Measurements from ENCODE around the gene PAWR. TPM values are rescaled to one million over a fixed set of nuclear protein-coding genes. Genes with fewer than 3 reads are reported as not detected.
A peak's percentile ranks its signal among the peaks of the same experiment; 100 is the strongest.

Gene PAWR, protein sequence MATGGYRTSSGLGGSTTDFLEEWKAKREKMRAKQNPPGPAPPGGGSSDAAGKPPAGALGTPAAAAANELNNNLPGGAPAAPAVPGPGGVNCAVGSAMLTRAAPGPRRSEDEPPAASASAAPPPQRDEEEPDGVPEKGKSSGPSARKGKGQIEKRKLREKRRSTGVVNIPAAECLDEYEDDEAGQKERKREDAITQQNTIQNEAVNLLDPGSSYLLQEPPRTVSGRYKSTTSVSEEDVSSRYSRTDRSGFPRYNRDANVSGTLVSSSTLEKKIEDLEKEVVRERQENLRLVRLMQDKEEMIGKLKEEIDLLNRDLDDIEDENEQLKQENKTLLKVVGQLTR
- 10 to 100 TPM; 45.1 to 92.1 (median 59.5) TPM for total RNA-seq

DNA sequence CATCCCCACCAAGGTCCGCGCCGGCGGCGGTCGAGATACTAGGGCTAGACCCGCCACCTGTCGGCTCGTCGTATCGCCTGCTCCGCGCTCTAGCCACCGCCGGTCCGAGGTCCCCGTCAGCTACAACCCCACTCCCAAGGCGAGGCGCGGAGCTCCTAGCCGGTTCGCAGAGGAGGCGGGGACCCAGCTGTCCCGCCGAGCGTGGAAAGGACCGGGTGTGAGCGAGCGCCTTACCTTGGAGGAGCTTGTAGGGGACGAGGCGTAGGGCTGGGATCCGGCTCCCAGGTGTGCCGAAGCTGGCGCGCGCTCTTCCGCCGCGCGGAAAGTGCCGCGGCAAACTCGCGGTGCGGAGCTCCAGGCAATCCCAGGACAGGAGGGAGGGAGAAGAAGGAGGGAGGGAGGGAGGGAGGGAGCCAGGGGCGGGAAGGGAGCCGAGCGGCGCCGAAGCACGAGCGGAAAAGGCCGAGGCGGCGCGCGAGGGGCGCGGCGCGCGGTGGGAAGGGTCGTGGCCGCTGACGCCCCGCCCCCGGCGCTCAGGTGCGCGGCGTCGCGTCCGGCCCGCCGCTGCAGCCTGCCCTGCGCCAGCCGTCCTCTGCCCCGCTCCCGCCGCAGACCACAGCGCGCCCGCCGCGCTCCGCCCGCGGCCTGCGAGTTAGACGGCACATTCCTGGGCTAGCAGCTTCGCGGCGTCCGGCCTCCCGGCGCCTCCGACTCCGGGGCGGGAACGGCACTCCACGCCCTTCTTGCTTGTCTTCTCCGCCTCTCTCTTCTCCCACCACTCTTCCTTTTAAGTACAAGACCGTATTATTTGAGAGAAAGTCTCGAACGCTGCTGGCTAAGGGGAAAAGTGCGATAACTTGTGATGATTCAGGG, at the start of gene PAWR:
Gene PAWR (minus strand): TSS at position 327 of the 873 bp plus-strand sequence. CDS start 720 bp downstream, outside the sequence.
- 0% methylated on average over 25 of the region's 107 CpGs; no CpG with 5 or more reads in 1 of the 2 donors for WGBS, 2 donors (ENCODE audit: low coverage in 1 of 2)
- peak; percentile 77 for ATAC-seq

DNA sequence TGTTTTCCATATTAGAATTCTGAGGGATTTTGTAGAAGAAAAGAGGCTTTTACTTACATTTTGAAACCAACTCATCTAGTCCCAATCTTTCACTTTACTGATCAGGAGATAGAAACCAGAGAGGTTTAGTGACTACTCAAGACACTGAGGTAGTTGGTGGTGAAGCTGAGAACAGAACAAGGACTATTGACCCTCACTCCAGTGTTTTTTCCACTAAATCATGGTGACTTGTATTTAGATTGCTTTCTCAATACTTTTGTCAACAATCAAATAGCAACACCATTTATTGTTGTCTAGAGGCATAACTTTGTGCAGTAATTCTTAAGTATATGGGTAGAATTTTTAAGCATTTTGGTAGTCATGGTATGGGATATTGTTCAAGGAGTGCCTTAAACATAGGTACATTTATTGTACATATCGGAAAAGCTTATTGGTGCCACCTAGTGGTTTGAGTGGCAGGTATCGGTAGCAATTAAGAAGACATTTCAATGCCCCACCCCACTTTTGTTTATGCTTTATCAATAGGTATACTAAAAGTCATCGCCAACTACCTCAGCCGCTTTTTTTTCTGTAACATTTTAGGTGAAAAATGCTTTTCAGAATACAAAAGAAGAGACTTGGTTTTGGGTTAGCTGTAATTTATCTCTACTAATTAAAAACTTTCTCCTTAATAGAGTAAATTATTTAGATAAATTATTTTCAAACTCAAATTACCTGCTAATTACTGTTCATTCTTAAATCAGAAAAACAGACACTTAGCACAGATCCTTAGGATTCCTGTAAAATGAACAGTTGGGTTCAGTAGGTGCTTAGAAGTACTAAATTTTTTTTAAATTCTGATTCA, 47.3 kb upstream of the PAWR start:
- WGBS, 2 donors (ENCODE audit: low coverage in 1 of 2): 20 to 22% methylated on average over 4 of the region's 4 CpGs
- no peak overlapping the region for H3K4me3 ChIP-seq

More for the DNA sequence above, at the start of gene PAWR:
- H3K4me3 ChIP-seq: peak within 1 kb of the TSS; percentile 61 to 98
- peaks cover 0 to 48% (median 0%) of the 10 kb centered on the region in 3 donors for H3K4me1 ChIP-seq
- TF ChIP-seq, protein P1, sequence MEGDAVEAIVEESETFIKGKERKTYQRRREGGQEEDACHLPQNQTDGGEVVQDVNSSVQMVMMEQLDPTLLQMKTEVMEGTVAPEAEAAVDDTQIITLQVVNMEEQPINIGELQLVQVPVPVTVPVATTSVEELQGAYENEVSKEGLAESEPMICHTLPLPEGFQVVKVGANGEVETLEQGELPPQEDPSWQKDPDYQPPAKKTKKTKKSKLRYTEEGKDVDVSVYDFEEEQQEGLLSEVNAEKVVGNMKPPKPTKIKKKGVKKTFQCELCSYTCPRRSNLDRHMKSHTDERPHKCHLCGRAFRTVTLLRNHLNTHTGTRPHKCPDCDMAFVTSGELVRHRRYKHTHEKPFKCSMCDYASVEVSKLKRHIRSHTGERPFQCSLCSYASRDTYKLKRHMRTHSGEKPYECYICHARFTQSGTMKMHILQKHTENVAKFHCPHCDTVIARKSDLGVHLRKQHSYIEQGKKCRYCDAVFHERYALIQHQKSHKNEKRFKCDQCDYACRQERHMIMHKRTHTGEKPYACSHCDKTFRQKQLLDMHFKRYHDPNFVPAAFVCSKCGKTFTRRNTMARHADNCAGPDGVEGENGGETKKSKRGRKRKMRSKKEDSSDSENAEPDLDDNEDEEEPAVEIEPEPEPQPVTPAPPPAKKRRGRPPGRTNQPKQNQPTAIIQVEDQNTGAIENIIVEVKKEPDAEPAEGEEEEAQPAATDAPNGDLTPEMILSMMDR (IDR thresholded peaks at IDR 0.05): peak in 3 of 4 experiments; percentile 1 to 53 (median 16)
- peak; percentile 56 for TF ChIP-seq POLR2AphosphoS5 (IDR thresholded peaks at IDR 0.05)
- TF ChIP-seq EP300 (IDR thresholded peaks at IDR 0.05): no peak
- TF ChIP-seq POLR2A (IDR thresholded peaks at IDR 0.05): peak in 1 of 2 donors; percentile 22
- no peaks in the 10 kb centered on the region for H3K27me3 ChIP-seq
- no peaks in the 10 kb centered on the region for H3K9me3 ChIP-seq
- H3K27ac ChIP-seq: peak within 1 kb of the TSS; percentile 74 to 94 (median 94)
- no peaks in the 10 kb centered on the region for H3K36me3 ChIP-seq

GRCh38 chr12:79732638-79733037, 41.9 kb upstream of the PAWR start:
- H3K27ac ChIP-seq: no peak overlapping the region
- no peaks in the 10 kb centered on the region for H3K27me3 ChIP-seq
- H3K4me3 ChIP-seq: no peak overlapping the region
- ATAC-seq: no peak
- no peaks in the 10 kb centered on the region for H3K36me3 ChIP-seq
- TF ChIP-seq EP300 (IDR thresholded peaks at IDR 0.05): no peak
- no peak for TF ChIP-seq POLR2AphosphoS5 (IDR thresholded peaks at IDR 0.05)
- TF ChIP-seq POLR2A (IDR thresholded peaks at IDR 0.05): no peak
- TF ChIP-seq, protein P1 (IDR thresholded peaks at IDR 0.05): no peak
- H3K9me3 ChIP-seq: no peaks in the 10 kb centered on the region
- no peaks in the 10 kb centered on the region for H3K4me1 ChIP-seq

More for the DNA sequence above, 47.3 kb upstream of the PAWR start:
- Histone ChIP-seq H3K36me3 (no peaks in the 10 kb centered on the region), H3K9me3 (no peaks in the 10 kb centered on the region), H3K4me1 (no peaks in the 10 kb centered on the region), H3K27me3 (no peaks in the 10 kb centered on the region), H3K27ac (no peak overlapping the region)
- ATAC-seq: no peak
- TF ChIP-seq POLR2AphosphoS5 (IDR thresholded peaks at IDR 0.05): no peak
- TF ChIP-seq, protein P1 (IDR thresholded peaks at IDR 0.05): peak; percentile 32 to 70 (median 50)
- no peak for TF ChIP-seq EP300 (IDR thresholded peaks at IDR 0.05)
- TF ChIP-seq POLR2A (IDR thresholded peaks at IDR 0.05): no peak

GRCh38 chr12:79725987-79726386, 35.2 kb upstream of the PAWR start:
- no peaks in the 10 kb centered on the region for H3K4me1 ChIP-seq
- 50 to 58% methylated on average over 1 of the region's 1 CpG for WGBS, 2 donors (ENCODE audit: low coverage in 1 of 2)
- no peak for TF ChIP-seq EP300 (IDR thresholded peaks at IDR 0.05)
- TF ChIP-seq, protein P1 (IDR thresholded peaks at IDR 0.05): no peak
- TF ChIP-seq POLR2A (IDR thresholded peaks at IDR 0.05): no peak
- TF ChIP-seq POLR2AphosphoS5 (IDR thresholded peaks at IDR 0.05): no peak
- ATAC-seq: no peak
- no peak overlapping the region for H3K27ac ChIP-seq
- no peaks in the 10 kb centered on the region for H3K9me3 ChIP-seq
- no peaks in the 10 kb centered on the region for H3K36me3 ChIP-seq
- H3K27me3 ChIP-seq: no peaks in the 10 kb centered on the region
- no peak overlapping the region for H3K4me3 ChIP-seq
